Measurements from ENCODE around the gene NAALADL2. TPM values are rescaled to one million over a fixed set of nuclear protein-coding genes. Genes with fewer than 3 reads are reported as not detected.

The NAALADL2 gene
- total and polyA plus RNA-seq, 9 of the 15 experiments (the other 6 are each of a cell fraction or from before 2014, with no cell fraction given), result 0.29 to 1.1 (median 0.79) TPM; not detected in 1

DNA sequence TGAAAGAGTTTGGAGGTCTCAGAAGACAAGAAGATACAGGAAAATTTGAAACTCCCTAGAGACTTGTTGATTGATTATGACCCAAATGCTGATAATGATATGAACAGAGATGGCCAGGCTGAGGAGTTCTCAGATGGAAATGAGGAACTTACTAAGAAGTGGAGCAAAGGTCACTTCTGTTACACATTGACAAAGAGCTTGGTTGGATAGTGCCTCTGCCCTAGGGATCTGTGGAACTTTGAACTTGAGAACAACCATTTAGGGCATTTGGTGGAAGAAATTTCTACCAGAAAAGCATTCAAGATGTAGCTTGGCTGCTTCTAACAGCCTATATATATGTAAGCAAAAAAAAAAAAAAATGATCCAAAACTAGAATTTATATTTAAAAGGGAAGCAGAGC, 48.9 kb upstream of the NAALADL2 start:
- no TSS peak for BruUV-seq (replicated peaks)
- no peak overlapping the region for H3K27ac ChIP-seq (ENCODE audit: extremely low read depth, low read depth, low read length)
- in situ Hi-C loops (cut with MboI) (no loop called here), intact Hi-C loops (cut with micrococcal nuclease) (no loop called here)
- no peaks in the 10 kb centered on the region for H3K9me1 ChIP-seq (ENCODE audit: control insufficient read depth, insufficient read depth, low read length)
- POLR2A ChIA-PET, result no interaction called here
- H3K9ac ChIP-seq (ENCODE audit: insufficient read depth in 1 of 2, low read depth in 2 of 2, low read length in 2 of 2), result no peak overlapping the region
- H4K20me1 ChIP-seq (replicated peaks; ENCODE audit: control insufficient read depth, insufficient read depth, low read length), result no peaks in the 10 kb centered on the region
- H3K27me3 ChIP-seq (ENCODE audit: control insufficient read depth in 2 of 2, insufficient read depth in 2 of 2, low read length in 2 of 2), result no peaks in the 10 kb centered on the region
- CTCF ChIA-PET (ENCODE audit: low intra/inter-chr PET ratio), result no interaction called here
- no peaks in the 10 kb centered on the region for H3K36me3 ChIP-seq (ENCODE audit: control insufficient read depth, insufficient read depth, low read length)
- H3K79me2 ChIP-seq (ENCODE audit: control insufficient read depth, insufficient read depth, low read length), result no peaks in the 10 kb centered on the region
- H3K4me3 ChIP-seq, result no peak overlapping the region
- H2AFZ ChIP-seq (ENCODE audit: low read depth, low read length), result no peak overlapping the region
- no peak overlapping the region for H3K4me2 ChIP-seq (ENCODE audit: insufficient read depth, low read length)
- no peak for ATAC-seq
- H3K9me3 ChIP-seq (replicated peaks; ENCODE audit: control insufficient read depth, insufficient read depth, low read depth, low read length), result no peaks in the 10 kb centered on the region
- no peak for DNase-seq (ENCODE audit: extremely low read depth in 1 of 4, low spot score in 3 of 4)
- no peaks in the 10 kb centered on the region for H3K4me1 ChIP-seq (replicated peaks in 1 of 2; ENCODE audit: control insufficient read depth in 2 of 2, insufficient read depth in 2 of 2, low read length in 2 of 2)
- no peak for FAIRE-seq
- TF ChIP-seq JUN (IDR thresholded peaks at IDR 0.05; ENCODE audit: borderline replicate concordance, low read depth, low read length), result no peak
- no peak for TF ChIP-seq JUN (CRISPR knock-in tag; IDR thresholded peaks at IDR 0.05; ENCODE audit: borderline replicate concordance)
- TF ChIP-seq, protein P1, sequence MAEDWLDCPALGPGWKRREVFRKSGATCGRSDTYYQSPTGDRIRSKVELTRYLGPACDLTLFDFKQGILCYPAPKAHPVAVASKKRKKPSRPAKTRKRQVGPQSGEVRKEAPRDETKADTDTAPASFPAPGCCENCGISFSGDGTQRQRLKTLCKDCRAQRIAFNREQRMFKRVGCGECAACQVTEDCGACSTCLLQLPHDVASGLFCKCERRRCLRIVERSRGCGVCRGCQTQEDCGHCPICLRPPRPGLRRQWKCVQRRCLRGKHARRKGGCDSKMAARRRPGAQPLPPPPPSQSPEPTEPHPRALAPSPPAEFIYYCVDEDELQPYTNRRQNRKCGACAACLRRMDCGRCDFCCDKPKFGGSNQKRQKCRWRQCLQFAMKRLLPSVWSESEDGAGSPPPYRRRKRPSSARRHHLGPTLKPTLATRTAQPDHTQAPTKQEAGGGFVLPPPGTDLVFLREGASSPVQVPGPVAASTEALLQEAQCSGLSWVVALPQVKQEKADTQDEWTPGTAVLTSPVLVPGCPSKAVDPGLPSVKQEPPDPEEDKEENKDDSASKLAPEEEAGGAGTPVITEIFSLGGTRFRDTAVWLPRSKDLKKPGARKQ (CRISPR knock-in tag; IDR thresholded peaks at IDR 0.05), result no peak
- TF ChIP-seq ZNF445 (CRISPR knock-in tag; IDR thresholded peaks at IDR 0.05; ENCODE audit: low read depth), result no peak
- TF ChIP-seq, protein P2, sequence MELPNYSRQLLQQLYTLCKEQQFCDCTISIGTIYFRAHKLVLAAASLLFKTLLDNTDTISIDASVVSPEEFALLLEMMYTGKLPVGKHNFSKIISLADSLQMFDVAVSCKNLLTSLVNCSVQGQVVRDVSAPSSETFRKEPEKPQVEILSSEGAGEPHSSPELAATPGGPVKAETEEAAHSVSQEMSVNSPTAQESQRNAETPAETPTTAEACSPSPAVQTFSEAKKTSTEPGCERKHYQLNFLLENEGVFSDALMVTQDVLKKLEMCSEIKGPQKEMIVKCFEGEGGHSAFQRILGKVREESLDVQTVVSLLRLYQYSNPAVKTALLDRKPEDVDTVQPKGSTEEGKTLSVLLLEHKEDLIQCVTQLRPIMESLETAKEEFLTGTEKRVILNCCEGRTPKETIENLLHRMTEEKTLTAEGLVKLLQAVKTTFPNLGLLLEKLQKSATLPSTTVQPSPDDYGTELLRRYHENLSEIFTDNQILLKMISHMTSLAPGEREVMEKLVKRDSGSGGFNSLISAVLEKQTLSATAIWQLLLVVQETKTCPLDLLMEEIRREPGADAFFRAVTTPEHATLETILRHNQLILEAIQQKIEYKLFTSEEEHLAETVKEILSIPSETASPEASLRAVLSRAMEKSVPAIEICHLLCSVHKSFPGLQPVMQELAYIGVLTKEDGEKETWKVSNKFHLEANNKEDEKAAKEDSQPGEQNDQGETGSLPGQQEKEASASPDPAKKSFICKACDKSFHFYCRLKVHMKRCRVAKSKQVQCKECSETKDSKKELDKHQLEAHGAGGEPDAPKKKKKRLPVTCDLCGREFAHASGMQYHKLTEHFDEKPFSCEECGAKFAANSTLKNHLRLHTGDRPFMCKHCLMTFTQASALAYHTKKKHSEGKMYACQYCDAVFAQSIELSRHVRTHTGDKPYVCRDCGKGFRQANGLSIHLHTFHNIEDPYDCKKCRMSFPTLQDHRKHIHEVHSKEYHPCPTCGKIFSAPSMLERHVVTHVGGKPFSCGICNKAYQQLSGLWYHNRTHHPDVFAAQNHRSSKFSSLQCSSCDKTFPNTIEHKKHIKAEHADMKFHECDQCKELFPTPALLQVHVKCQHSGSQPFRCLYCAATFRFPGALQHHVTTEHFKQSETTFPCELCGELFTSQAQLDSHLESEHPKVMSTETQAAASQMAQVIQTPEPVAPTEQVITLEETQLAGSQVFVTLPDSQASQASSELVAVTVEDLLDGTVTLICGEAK (IDR thresholded peaks at IDR 0.05), result no peak
- TF ChIP-seq, protein P2 (CRISPR knock-in tag; IDR thresholded peaks at IDR 0.05), result no peak
- TF ChIP-seq SREBF2 (CRISPR knock-in tag; IDR thresholded peaks at IDR 0.05), result no peak
- TF ChIP-seq, protein P3, sequence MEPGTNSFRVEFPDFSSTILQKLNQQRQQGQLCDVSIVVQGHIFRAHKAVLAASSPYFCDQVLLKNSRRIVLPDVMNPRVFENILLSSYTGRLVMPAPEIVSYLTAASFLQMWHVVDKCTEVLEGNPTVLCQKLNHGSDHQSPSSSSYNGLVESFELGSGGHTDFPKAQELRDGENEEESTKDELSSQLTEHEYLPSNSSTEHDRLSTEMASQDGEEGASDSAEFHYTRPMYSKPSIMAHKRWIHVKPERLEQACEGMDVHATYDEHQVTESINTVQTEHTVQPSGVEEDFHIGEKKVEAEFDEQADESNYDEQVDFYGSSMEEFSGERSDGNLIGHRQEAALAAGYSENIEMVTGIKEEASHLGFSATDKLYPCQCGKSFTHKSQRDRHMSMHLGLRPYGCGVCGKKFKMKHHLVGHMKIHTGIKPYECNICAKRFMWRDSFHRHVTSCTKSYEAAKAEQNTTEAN (CRISPR knock-in tag; IDR thresholded peaks at IDR 0.05), result no peak
- TF ChIP-seq FOXA1 (IDR thresholded peaks at IDR 0.05; ENCODE audit: borderline replicate concordance), result no peak
- no peak for TF ChIP-seq ZNF583 (CRISPR knock-in tag; IDR thresholded peaks at IDR 0.05)
- TF ChIP-seq KLF1 (tag; IDR thresholded peaks at IDR 0.05), result no peak
- no peak for TF ChIP-seq MIER1 (IDR thresholded peaks at IDR 0.05; ENCODE audit: low read depth)
- no peak for TF ChIP-seq ZNF324 (CRISPR knock-in tag; IDR thresholded peaks at IDR 0.05)
